Neural progenitor cell (in vitro differentiated cells): ENCODE measurements around the gene MYO1C. TPM values are rescaled to one million over a fixed set of nuclear protein-coding genes. Genes with fewer than 3 reads are reported as not detected.

ENCODE experiments used
- DNase-seq: peaks from one replicate; pipeline ENCODE4 v3.0.0-alpha.2; 2016; ENCODE audit warnings: low spot score
- H2AFZ ChIP-seq: fragments of 200-600 bp; sonication (generic); replicated peaks from 2 replicates; pipeline ENCODE4 v1.6.1; 2016; ENCODE audit warnings: antibody characterized with exemption
- H3F3A ChIP-seq: fragments of 200-600 bp; sonication (generic); 2 replicates; pipeline ENCODE4 v1.6.1; 2016; ENCODE audit warnings: antibody characterized with exemption, low read depth
- H3K27ac ChIP-seq: fragments of 200-600 bp; sonication (generic); 2 replicates; pipeline ENCODE4 v1.5.1; 2016; ENCODE audit warnings: mild to moderate bottlenecking
- H3K27me3 ChIP-seq: fragments of 200-600 bp; sonication (generic); 2 replicates; pipeline ENCODE4 v1.6.1; 2016; ENCODE audit warnings: mild to moderate bottlenecking, moderate library complexity
- H3K36me3 ChIP-seq: fragments of 200-600 bp; sonication (generic); 2 replicates; pipeline ENCODE4 v1.5.1; 2016
- H3K4me1 ChIP-seq: fragments of 200-600 bp; sonication (generic); 2 replicates; pipeline ENCODE4 v1.6.1; 2016; ENCODE audit warnings: mixed run types
- H3K4me2 ChIP-seq: fragments of 200-600 bp; sonication (generic); 2 replicates; pipeline ENCODE4 v1.6.1; 2016
- H3K4me3 ChIP-seq: fragments of 200-600 bp; sonication (generic); 2 replicates; pipeline ENCODE4 v1.5.1; 2016
- H3K79me2 ChIP-seq: fragments of 200-600 bp; sonication (generic); 2 replicates; pipeline ENCODE4 v1.6.1; 2016; ENCODE audit warnings: low read depth
- H3K9ac ChIP-seq: fragments of 200-600 bp; sonication (generic); 2 replicates; pipeline ENCODE4 v1.6.1; 2016
- H3K9me3 ChIP-seq: fragments of 200-600 bp; sonication (generic); 2 replicates; pipeline ENCODE4 v1.5.1; 2016; ENCODE audit warnings: low read depth
- H4K20me1 ChIP-seq: fragments of 200-600 bp; sonication (generic); 2 replicates; pipeline ENCODE4 v1.6.1; 2016; ENCODE audit warnings: low read depth
- H3K27ac Mint-ChIP-seq: 3 replicates; pipeline ENCODE4 v1.8.0; 2021; ENCODE audit warnings: mixed read lengths
- H3K27me3 Mint-ChIP-seq: 2 replicates; pipeline ENCODE4 v1.8.0; 2022; ENCODE audit warnings: low read depth, mild to moderate bottlenecking, inconsistent platforms, moderate library complexity, mixed read lengths; ENCODE audit not compliant: insufficient read depth
- H3K36me3 Mint-ChIP-seq: 3 replicates; pipeline ENCODE4 v1.8.0; 2021; ENCODE audit warnings: mixed read lengths
- H3K4me1 Mint-ChIP-seq: 3 replicates; pipeline ENCODE4 v1.8.0; 2021; ENCODE audit warnings: mixed read lengths
- H3K4me3 Mint-ChIP-seq: 3 replicates; pipeline ENCODE4 v1.8.0; 2021; ENCODE audit warnings: mild to moderate bottlenecking, moderate library complexity, mixed read lengths
- H3K9me3 Mint-ChIP-seq: 3 replicates; pipeline ENCODE4 v1.8.0; 2020; ENCODE audit warnings: mixed read lengths
- EZH2 ChIP-seq: fragments of 200-600 bp; sonication (generic); IDR thresholded peaks from 2 replicates; pipeline ENCODE4 v1.6.1; 2017; ENCODE audit warnings: antibody characterized with exemption, mild to moderate bottlenecking, moderate library complexity
- EZH2phosphoT487 ChIP-seq: fragments of 200-600 bp; sonication (generic); IDR thresholded peaks from 2 replicates; pipeline ENCODE4 v1.6.1; 2017; ENCODE audit warnings: antibody characterized with exemption
- total RNA-seq: library from RNA; depleted of rRNA; stranded (reverse); fragments of >200 nt; gene quantifications from 2 replicates; pipeline ENCODE4 v1.2.3, GENCODE V29; 2015; ENCODE audit warnings: low replicate concordance
- TF ChIP-seq, protein P1 (sequence below): fragments of 200-600 bp; sonication (generic); IDR thresholded peaks from 2 replicates; pipeline ENCODE4 v1.5.1; 2017; ENCODE audit warnings: antibody characterized with exemption, mild to moderate bottlenecking

Gene MYO1C, protein sequence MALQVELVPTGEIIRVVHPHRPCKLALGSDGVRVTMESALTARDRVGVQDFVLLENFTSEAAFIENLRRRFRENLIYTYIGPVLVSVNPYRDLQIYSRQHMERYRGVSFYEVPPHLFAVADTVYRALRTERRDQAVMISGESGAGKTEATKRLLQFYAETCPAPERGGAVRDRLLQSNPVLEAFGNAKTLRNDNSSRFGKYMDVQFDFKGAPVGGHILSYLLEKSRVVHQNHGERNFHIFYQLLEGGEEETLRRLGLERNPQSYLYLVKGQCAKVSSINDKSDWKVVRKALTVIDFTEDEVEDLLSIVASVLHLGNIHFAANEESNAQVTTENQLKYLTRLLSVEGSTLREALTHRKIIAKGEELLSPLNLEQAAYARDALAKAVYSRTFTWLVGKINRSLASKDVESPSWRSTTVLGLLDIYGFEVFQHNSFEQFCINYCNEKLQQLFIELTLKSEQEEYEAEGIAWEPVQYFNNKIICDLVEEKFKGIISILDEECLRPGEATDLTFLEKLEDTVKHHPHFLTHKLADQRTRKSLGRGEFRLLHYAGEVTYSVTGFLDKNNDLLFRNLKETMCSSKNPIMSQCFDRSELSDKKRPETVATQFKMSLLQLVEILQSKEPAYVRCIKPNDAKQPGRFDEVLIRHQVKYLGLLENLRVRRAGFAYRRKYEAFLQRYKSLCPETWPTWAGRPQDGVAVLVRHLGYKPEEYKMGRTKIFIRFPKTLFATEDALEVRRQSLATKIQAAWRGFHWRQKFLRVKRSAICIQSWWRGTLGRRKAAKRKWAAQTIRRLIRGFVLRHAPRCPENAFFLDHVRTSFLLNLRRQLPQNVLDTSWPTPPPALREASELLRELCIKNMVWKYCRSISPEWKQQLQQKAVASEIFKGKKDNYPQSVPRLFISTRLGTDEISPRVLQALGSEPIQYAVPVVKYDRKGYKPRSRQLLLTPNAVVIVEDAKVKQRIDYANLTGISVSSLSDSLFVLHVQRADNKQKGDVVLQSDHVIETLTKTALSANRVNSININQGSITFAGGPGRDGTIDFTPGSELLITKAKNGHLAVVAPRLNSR
- 28.7 and 40.6 TPM in 2 replicates for total RNA-seq

DNA sequence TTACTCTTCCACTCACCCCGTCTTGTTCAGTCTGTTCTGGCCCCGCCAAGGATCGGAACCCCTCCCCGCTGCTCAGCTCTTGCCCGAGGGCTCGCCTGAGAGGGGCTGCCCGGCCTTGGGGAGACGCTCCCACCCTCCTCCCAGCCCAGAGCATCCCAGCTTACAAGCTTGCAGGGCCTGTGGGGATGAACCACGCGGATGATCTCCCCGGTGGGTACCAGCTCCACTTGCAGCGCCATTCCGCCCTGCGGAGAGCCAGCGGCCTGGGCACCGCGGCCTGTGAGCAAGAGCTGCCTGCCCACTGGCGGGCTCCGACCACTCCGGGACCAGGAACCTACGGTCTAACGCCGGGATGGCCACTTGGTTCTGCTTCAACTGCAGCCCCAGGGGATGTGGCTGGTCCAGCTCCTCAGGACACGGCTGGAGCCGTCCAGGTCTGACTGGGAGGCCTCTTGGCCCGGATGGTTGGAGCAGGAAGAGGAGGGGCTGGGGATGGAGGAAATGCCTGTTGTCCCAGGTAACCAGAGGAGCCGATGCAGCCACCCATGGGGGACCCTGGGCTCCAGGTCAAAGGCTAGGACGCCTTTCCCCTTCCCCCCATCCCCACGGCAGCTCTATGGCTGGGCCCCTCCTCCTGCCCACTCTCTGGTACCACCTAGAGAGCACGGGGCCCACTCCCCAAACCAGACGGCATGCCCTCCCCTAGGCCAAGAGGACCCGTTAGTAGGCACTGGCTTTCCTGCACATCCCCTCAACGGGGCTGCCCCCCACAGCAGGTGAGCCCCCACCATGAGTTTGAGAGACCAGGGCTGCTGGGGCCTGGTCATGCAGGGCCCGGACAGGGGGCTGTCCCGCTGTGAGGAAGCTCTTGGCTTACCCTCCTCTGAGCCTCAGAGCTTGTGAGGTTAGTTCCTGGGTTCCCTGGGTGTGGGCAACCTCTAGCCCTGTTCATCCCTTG is at the start of gene MYO1C:
Gene MYO1C, minus strand, starts transcription at position 438 of the 958 bp plus-strand sequence. Its CDS starts 199 bp downstream, at position 239.
- peak within 1 kb of the TSS; percentile 90 for H3K4me3 Mint-ChIP-seq
- peaks cover 24% of the 10 kb centered on the region for H3K4me1 Mint-ChIP-seq
- no peaks in the 10 kb centered on the region for H3K36me3 Mint-ChIP-seq
- H3K4me2 ChIP-seq, result peak within 1 kb of the TSS; percentile 91
- TF ChIP-seq EZH2 (peak; percentile 23), EZH2phosphoT487 (no peak)
- TF ChIP-seq, protein P1, sequence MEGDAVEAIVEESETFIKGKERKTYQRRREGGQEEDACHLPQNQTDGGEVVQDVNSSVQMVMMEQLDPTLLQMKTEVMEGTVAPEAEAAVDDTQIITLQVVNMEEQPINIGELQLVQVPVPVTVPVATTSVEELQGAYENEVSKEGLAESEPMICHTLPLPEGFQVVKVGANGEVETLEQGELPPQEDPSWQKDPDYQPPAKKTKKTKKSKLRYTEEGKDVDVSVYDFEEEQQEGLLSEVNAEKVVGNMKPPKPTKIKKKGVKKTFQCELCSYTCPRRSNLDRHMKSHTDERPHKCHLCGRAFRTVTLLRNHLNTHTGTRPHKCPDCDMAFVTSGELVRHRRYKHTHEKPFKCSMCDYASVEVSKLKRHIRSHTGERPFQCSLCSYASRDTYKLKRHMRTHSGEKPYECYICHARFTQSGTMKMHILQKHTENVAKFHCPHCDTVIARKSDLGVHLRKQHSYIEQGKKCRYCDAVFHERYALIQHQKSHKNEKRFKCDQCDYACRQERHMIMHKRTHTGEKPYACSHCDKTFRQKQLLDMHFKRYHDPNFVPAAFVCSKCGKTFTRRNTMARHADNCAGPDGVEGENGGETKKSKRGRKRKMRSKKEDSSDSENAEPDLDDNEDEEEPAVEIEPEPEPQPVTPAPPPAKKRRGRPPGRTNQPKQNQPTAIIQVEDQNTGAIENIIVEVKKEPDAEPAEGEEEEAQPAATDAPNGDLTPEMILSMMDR, result no peak
- H3K9ac ChIP-seq, result no peak within 1 kb of the TSS
- H3K4me1 ChIP-seq, result peaks cover 11% of the 10 kb centered on the region
- no peak within 1 kb of the TSS for H2AFZ ChIP-seq
- H4K20me1 ChIP-seq, result peaks cover 23% of the 10 kb centered on the region
- no peaks in the 10 kb centered on the region for H3K9me3 ChIP-seq
- H3K27me3 ChIP-seq, result peaks cover 20% of the 10 kb centered on the region
- H3K79me2 ChIP-seq, result peaks cover 16% of the 10 kb centered on the region
- no peaks in the 10 kb centered on the region for H3K36me3 ChIP-seq
- H3K27me3 Mint-ChIP-seq, result peaks cover 6% of the 10 kb centered on the region
- no peak within 1 kb of the TSS for H3K27ac ChIP-seq
- H3K27ac Mint-ChIP-seq, result peak within 1 kb of the TSS; percentile 87
- H3F3A ChIP-seq, result peaks cover 34% of the 10 kb centered on the region
- peak; percentile 48 for DNase-seq
- H3K9me3 Mint-ChIP-seq, result no peaks in the 10 kb centered on the region
- H3K4me3 ChIP-seq, result peak within 1 kb of the TSS; percentile 84

DNA sequence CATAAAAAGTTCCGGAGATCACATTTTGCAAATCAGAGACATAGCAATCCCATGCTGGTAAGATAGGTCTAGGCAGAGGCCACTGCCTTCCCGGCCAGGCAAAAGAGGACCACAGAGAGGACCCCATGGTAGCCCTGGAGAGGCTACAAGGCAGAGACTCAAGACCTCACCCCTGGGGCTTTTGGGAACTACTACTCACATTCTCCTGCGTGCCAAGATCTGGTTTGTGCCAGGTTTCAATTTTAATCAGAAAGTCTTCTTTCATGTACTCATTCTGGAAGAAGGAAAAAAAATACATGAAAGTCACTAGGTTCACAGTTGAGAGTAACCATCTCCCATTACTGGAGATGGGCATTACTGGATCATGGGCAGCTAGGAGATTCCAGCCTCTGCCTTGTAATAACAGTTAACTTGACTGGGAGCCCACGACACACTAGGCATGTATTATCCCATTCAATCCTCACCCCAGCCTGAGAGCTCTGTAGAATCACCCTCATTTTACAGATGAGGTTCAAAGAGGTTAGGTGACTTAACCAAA is 49.0 kb upstream of the MYO1C start:
- Histone ChIP-seq H2AFZ (no peak overlapping the region), H3K27ac (no peak overlapping the region), H3K9ac (no peak overlapping the region), H3K27me3 (no peaks in the 10 kb centered on the region), H3F3A (no peaks in the 10 kb centered on the region), H3K9me3 (no peaks in the 10 kb centered on the region), H3K36me3 (no peaks in the 10 kb centered on the region), H3K79me2 (no peaks in the 10 kb centered on the region), H3K4me3 (no peak overlapping the region), H3K4me1 (no peaks in the 10 kb centered on the region), H4K20me1 (peaks cover 10% of the 10 kb centered on the region), H3K4me2 (no peak overlapping the region)
- Mint-ChIP-seq H3K27ac (no peak overlapping the region), H3K27me3 (peaks cover 6% of the 10 kb centered on the region), H3K36me3 (peaks cover 34% of the 10 kb centered on the region), H3K9me3 (no peaks in the 10 kb centered on the region), H3K4me1 (no peaks in the 10 kb centered on the region), H3K4me3 (no peak overlapping the region)
- TF ChIP-seq EZH2phosphoT487 (no peak), EZH2 (no peak)
- TF ChIP-seq, protein P1, result no peak
- DNase-seq, result no peak

DNA sequence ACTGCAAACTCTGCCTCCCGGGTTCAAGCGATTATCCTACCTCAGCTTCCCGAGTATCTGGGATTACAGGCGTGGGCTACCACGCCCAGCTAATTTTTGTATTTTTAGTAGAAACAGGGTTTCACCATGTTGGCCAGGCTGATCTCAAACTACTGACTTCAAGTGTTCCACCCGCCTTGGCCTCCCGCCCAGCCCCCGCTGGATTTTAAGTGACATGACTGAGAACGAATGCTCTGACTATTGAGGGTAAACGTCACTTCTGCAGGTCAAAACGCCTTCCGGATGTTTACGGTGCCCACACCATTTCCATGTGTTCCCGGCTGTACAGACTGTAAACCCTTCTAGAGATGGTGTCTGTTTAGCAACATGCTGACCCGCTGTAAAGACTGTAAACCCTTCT is 47.3 kb upstream of the MYO1C start:
- Histone ChIP-seq H4K20me1 (peaks cover 8% of the 10 kb centered on the region), H3K27me3 (no peaks in the 10 kb centered on the region), H3K9me3 (no peaks in the 10 kb centered on the region), H3K79me2 (no peaks in the 10 kb centered on the region), H2AFZ (no peak overlapping the region), H3K4me2 (no peak overlapping the region), H3K9ac (no peak overlapping the region), H3K4me3 (no peak overlapping the region), H3F3A (no peaks in the 10 kb centered on the region), H3K27ac (no peak overlapping the region), H3K4me1 (no peaks in the 10 kb centered on the region), H3K36me3 (no peaks in the 10 kb centered on the region)
- Mint-ChIP-seq H3K4me1 (no peaks in the 10 kb centered on the region), H3K36me3 (peaks cover 34% of the 10 kb centered on the region), H3K27me3 (peaks cover 6% of the 10 kb centered on the region), H3K4me3 (no peak overlapping the region), H3K27ac (no peak overlapping the region), H3K9me3 (no peaks in the 10 kb centered on the region)
- DNase-seq, result no peak
- no peak for TF ChIP-seq EZH2phosphoT487
- no peak for TF ChIP-seq EZH2
- TF ChIP-seq, protein P1, result no peak
